Heart left ventricle (tissue), 16 donors: Measurements from ENCODE around the gene SLC7A6. TPM values are rescaled to one million over a fixed set of nuclear protein-coding genes. Genes with fewer than 3 reads are reported as not detected.

Experiments
- ATAC-seq, 4 donors: fragments of 200-7000 bp; cut with Tn5 transposase; one replicate each; pipeline ENCODE4 v1.9.1; 2020 to 2022; ENCODE audit warnings: moderate library complexity in 4 of 4, mild to moderate bottlenecking in 3 of 4, moderate number of reproducible peaks in 1 of 4
- DNase-seq, 5 donors: peaks; one replicate each; pipeline ENCODE4 v3.0.0-alpha.2; 2020
- H3K27ac ChIP-seq, 12 donors: fragments of 200-600 bp; sonication (generic) in 4 of 12; one replicate each; pipeline versions ENCODE4 v1.5.0 to v1.8.0; 2016 to 2022; ENCODE audit warnings: mild to moderate bottlenecking in 2 of 12
- H3K27me3 ChIP-seq, 9 donors: fragments of 200-600 bp; sonication (generic) in 2 of 9; one replicate each; pipeline versions ENCODE4 v1.5.1 to v1.8.0; 2016 to 2022; ENCODE audit warnings: mild to moderate bottlenecking in 3 of 9
- H3K36me3 ChIP-seq, 9 donors: fragments of 200-600 bp; sonication (generic) in 2 of 9; one replicate each; pipeline versions ENCODE4 v1.5.0 to v1.8.0; 2018 to 2022; ENCODE audit warnings: mild to moderate bottlenecking in 2 of 9
- H3K4me1 ChIP-seq, 12 donors: fragments of 200-600 bp; sonication (generic) in 4 of 12; one replicate each; pipeline versions ENCODE4 v1.5.0 to v1.8.0; 2016 to 2022; ENCODE audit warnings: mild to moderate bottlenecking in 3 of 12
- H3K4me3 ChIP-seq, 12 donors: fragments of 200-600 bp; sonication (generic) in 4 of 12; one replicate each; pipeline versions ENCODE4 v1.5.0 to v1.8.0; 2017 to 2022; ENCODE audit warnings: mild to moderate bottlenecking in 9 of 12, moderate library complexity in 4 of 12
- H3K9me3 ChIP-seq, 12 donors: fragments of 200-600 bp; sonication (generic) in 4 of 12; one replicate each; pipeline versions ENCODE4 v1.5.0 to v1.8.0; 2016 to 2022; ENCODE audit warnings: mild to moderate bottlenecking in 1 of 12
- POLR2A ChIP-seq, 2 donors: fragments of 450-650 bp; IDR thresholded peaks; one replicate each; pipeline ENCODE4 v1.6.1; 2017; ENCODE audit warnings: antibody characterized with exemption in 2 of 2, mild to moderate bottlenecking in 2 of 2, moderate library complexity in 2 of 2
- WGBS, 4 donors: extraction: QIAGEN DNeasy Blood & Tissue Kit in 2 of 4; methylation state at CpG; one replicate each; pipeline versions ENCODE4 v1.1.5 to v1.1.7; 2013 to 2018; 5-methylcytosine and 5-hydroxymethylcytosine counted together
- intact Hi-C, 10 donors: fragments of 100-400 bp; cut with DNase I; formaldehyde crosslinking; loops; one replicate each; pipeline versions ENCODE4 v1.11.1 to v1.14.2; 2022
- polyA plus RNA-seq, 2 donors: library from polyadenylated mRNA; stranded (reverse); fragments of 200-250 nt; gene quantifications; one replicate each; pipeline ENCODE4 v1.2.3, GENCODE V29; 2013
- total RNA-seq, 9 donors: library from RNA; depleted of rRNA in 2 of 9; stranded (reverse); fragments of >200 nt in 2 of 9; fragmentation: NEBNext Ultra II Directional in 3 of 9; extraction: Animal tissue kit (Norgen Biotek cat#: 25700) in 3 of 9; gene quantifications; one replicate each; pipeline versions ENCODE4 v1.1.0 to v1.2.4, GENCODE V29; 2016 to 2023
- TF ChIP-seq, protein P1 (sequence below), 12 donors: fragments of 200-600 bp; sonication (generic) in 4 of 12; IDR thresholded peaks; one replicate each; pipeline versions ENCODE4 v1.5.0 to v1.8.0; 2018 to 2022; ENCODE audit warnings: antibody characterized with exemption in 12 of 12, mild to moderate bottlenecking in 5 of 12
- donor health status: ischemic (EF 13 %, LVEDD 7.1; RV severe dilation, severe dysfunction).
- donor health status: healthy with polysubstance abuse.
- donor health status: DM: no; HTN: yes; CAD: no.
- donor health status: DM: no; HTN: no; CAD: no.
- donor health status: ischemic (EF 25% LVEDD 6.9; RV normal size, moderate dysfunction).
- donor health status: ischemic (EF 25% LVEDD 5.7; RV mildly dilated, moderate dysfunction).
- donor health status: healthy.
- donor health status: DM: yes; HTN: yes; CAD: no.
- donor health status: ischemic (EF 35%, LVEDD 5.7; RV mildly dilated, moderate dysfunction).
- donor health status: nonischemic (EF 11% LVEDD 7.7; RV severe dilation, severe dysfunction).
- donor health status: DM: yes; HTN: yes; CAD: no.
- donor health status: PGD.
- donor health status: ischemic (EF 29% LVEDD 5.4; RV normal size, mild dysfunction).
- donor health status: nonischemic (EF 23%, LVEDD 6.1; RV moderate dilation, normal function).

The SLC7A6 gene
- total and polyA plus RNA-seq, 11 donors, result 32.7 to 76.0 (median 45.6) TPM

DNA sequence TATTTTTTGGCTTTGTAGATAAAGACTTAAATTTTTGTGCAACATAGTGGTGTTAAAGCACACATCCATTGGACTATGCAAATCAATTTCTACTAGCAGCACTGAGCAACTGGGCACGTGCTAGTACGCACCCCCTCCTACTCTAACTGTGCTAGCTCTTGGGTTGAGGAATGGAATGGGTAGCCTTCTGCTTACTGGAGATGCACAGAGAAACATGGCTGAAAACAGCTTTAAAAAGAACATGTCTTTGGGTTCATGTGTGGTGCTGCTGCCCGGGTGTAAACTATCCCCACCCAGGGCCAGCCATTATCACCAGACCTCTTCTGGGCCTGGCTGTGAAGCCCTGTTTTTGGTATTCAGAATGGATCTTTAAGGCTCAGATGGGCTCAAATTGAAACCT lies 35.7 kb upstream of the SLC7A6 start:
- Histone ChIP-seq H3K27ac (peak overlapping the region in 1 of 12 donors; percentile 4), H3K9me3 (no peaks in the 10 kb centered on the region), H3K27me3 (no peaks in the 10 kb centered on the region), H3K36me3 (peaks cover 0 to 37% (median 15%) of the 10 kb centered on the region in 9 donors), H3K4me1 (peaks cover 0 to 27% (median 15%) of the 10 kb centered on the region in 12 donors), H3K4me3 (no peak overlapping the region)
- 88 to 91% (median 89%) methylated on average over 3 of the region's 3 CpGs for WGBS, 4 donors
- intact Hi-C loops, result loop anchor here in 9 of 10 donors (1.0 to 10.0 kb wide), 12 partner anchors 134 to 424 kb away; partner anchors contain the start of genes NFATC3 (in 2 of the 9), DPEP2 (in 1 of the 9), RANBP10 (in 1 of the 9) and TSNAXIP1 (in 1 of the 9)
- TF ChIP-seq POLR2A (IDR thresholded peaks at IDR 0.05), result no peak
- TF ChIP-seq, protein P1, sequence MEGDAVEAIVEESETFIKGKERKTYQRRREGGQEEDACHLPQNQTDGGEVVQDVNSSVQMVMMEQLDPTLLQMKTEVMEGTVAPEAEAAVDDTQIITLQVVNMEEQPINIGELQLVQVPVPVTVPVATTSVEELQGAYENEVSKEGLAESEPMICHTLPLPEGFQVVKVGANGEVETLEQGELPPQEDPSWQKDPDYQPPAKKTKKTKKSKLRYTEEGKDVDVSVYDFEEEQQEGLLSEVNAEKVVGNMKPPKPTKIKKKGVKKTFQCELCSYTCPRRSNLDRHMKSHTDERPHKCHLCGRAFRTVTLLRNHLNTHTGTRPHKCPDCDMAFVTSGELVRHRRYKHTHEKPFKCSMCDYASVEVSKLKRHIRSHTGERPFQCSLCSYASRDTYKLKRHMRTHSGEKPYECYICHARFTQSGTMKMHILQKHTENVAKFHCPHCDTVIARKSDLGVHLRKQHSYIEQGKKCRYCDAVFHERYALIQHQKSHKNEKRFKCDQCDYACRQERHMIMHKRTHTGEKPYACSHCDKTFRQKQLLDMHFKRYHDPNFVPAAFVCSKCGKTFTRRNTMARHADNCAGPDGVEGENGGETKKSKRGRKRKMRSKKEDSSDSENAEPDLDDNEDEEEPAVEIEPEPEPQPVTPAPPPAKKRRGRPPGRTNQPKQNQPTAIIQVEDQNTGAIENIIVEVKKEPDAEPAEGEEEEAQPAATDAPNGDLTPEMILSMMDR (IDR thresholded peaks at IDR 0.05), result no peak
- DNase-seq, result no peak
- ATAC-seq, result no peak

DNA sequence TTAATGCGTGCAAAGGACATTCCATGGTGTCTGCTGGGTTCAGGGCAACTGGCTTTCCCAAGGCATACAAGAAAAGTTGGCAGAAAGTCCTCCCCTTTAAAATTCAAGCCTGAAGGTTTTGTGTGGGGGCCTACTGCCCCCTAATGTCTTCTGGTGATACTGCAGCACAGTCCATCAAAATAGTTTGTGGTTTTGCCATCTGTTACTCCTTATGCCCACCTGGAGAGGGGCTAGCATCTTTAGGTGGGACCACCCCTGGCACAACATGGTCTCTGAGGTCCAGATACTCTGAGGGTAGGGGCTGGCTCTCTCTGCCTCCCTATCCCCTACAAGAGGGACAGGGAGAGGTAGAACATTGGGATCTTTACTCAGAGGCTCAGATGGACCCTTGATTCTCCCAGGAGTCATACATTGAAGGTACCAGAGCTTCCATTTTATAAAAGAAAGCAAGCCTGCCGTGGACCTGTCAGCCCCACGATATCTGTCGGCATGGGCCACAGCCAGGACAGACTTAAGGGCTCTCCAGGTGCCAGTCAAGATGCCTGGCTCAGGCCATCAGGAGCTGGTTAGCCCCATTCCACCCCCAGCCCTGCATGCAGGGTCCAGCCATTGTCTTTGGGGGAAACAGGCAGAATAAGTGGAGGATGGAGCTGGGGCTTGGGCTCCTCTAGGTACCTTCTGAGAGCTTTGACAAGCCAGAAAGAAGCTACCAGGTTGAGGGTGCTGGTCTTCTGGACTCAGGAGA lies 34.7 kb upstream of the SLC7A6 start:
- Histone ChIP-seq H3K36me3 (peaks cover 0 to 35% (median 15%) of the 10 kb centered on the region in 9 donors), H3K9me3 (no peaks in the 10 kb centered on the region), H3K27ac (peak overlapping the region in 2 of 12 donors; percentile 4 to 14), H3K4me3 (no peak overlapping the region), H3K27me3 (no peaks in the 10 kb centered on the region), H3K4me1 (peaks cover 0 to 30% (median 15%) of the 10 kb centered on the region in 12 donors)
- ATAC-seq, result peak; percentile 11 to 55 (median 36)
- DNase-seq, result peak in 2 of 5 donors; percentile 29 to 46
- TF ChIP-seq, protein P1 (IDR thresholded peaks at IDR 0.05), result peak; percentile 80 to 94 (median 90)
- no peak for TF ChIP-seq POLR2A (IDR thresholded peaks at IDR 0.05)
- WGBS, 4 donors, result 45 to 67% (median 60%) methylated on average over 1 to 4 of the region's 4 CpGs
- intact Hi-C loops, result loop anchor here (1.0 to 10.0 kb wide), 14 partner anchors 135 to 1485 kb away; partner anchors contain the start of genes NFATC3 (in 2 of the 10), RANBP10 (in 2 of the 10), TSNAXIP1 (in 2 of the 10) and DPEP2 (in 1 of the 10)

DNA sequence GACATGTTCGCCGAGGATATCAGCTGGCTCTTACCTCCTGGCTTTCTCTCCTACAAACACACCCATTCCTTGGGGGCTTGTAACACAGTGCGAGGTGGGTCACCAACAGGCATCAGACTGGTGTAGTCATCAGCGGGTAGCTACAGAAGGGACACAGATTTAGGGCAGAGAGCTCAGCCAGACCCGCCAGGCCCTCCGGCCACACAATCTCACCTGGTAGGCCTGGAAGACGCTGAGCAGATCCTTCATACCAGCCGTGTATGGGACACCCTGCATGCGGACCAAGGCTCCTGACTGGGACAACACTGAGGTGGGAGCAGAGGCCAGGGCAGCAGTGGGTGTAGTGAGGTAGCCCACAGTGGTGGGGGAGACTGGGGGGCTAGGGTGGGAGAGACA lies 34.2 kb upstream of the SLC7A6 start:
- no peak overlapping the region for H3K27ac ChIP-seq
- intact Hi-C loops, result loop anchor here in 5 of 10 donors (5.0 to 10.0 kb wide), 4 partner anchors 238 to 1485 kb away; partner anchors contain the start of genes RANBP10 (in 1 of the 5), SLC12A4 (in 1 of the 5) and TSNAXIP1 (in 1 of the 5)
- no peaks in the 10 kb centered on the region for H3K27me3 ChIP-seq

More for the DNA sequence above, 34.2 kb upstream of the SLC7A6 start:
- 91 to 97% (median 93%) methylated on average over 7 to 9 of the region's 9 CpGs for WGBS, 4 donors
- Histone ChIP-seq H3K36me3 (peaks cover 0 to 30% (median 15%) of the 10 kb centered on the region in 9 donors), H3K9me3 (no peaks in the 10 kb centered on the region), H3K4me3 (no peak overlapping the region), H3K4me1 (peaks cover 0 to 31% (median 15%) of the 10 kb centered on the region in 12 donors)
- TF ChIP-seq, protein P1 (IDR thresholded peaks at IDR 0.05), result no peak
- TF ChIP-seq POLR2A (IDR thresholded peaks at IDR 0.05), result no peak
- ATAC-seq, result no peak
- DNase-seq, result peak in 1 of 5 donors; percentile 48
